Spleen (tissue), 11 donors: ENCODE measurements around the gene YTHDF1. TPM values are rescaled to one million over a fixed set of nuclear protein-coding genes. Genes with fewer than 3 reads are reported as not detected.
"Not testable (repeated sequence)": the region's sequence is repeated elsewhere in the genome, so short reads cannot be mapped to it uniquely, and the experiment has no call there.

Source experiments
- DNase-seq: peaks from one replicate; pipeline ENCODE4 v3.0.0-alpha.2; 2020
- H3K27ac ChIP-seq, 8 donors: fragments of 200-600 bp; sonication (generic) in 7 of 8; 1 replicate in 4 of 8; 2 replicates in 4 of 8; pipeline versions ENCODE4 v1.5.0 to v1.8.0; 2016 to 2021; ENCODE audit warnings: inconsistent platforms in 4 of 8, mild to moderate bottlenecking in 4 of 8, moderate library complexity in 1 of 8
- H3K27me3 ChIP-seq, 7 donors: fragments of 200-600 bp; sonication (generic) in 6 of 7; replicated peaks in 1 of 7; 1 replicate in 4 of 7; 2 replicates in 3 of 7; pipeline versions ENCODE4 v1.5.0 to v1.8.0; 2016 to 2021; ENCODE audit warnings: inconsistent platforms in 3 of 7, mild to moderate bottlenecking in 1 of 7
- H3K36me3 ChIP-seq, 6 donors: fragments of 200-600 bp; sonication (generic) in 5 of 6; 1 replicate in 4 of 6; 2 replicates in 2 of 6; pipeline versions ENCODE4 v1.5.0 to v1.8.0; 2016 to 2021; ENCODE audit warnings: inconsistent platforms in 2 of 6
- H3K4me1 ChIP-seq, 6 donors: fragments of 200-600 bp; sonication (generic) in 5 of 6; 1 replicate in 3 of 6; 2 replicates in 3 of 6; pipeline versions ENCODE4 v1.5.0 to v1.8.0; 2016 to 2021; ENCODE audit warnings: inconsistent platforms in 3 of 6
- H3K4me3 ChIP-seq, 8 donors: fragments of 200-600 bp; sonication (generic) in 7 of 8; 1 replicate in 4 of 8; 2 replicates in 4 of 8; pipeline versions ENCODE4 v1.5.0 to v1.8.0; 2016 to 2021; ENCODE audit warnings: inconsistent platforms in 4 of 8, mild to moderate bottlenecking in 4 of 8, moderate library complexity in 2 of 8
- H3K9me3 ChIP-seq, 8 donors: fragments of 200-600 bp; sonication (generic) in 7 of 8; 1 replicate in 4 of 8; 2 replicates in 4 of 8; pipeline versions ENCODE4 v1.5.0 to v1.8.0; 2016 to 2021; ENCODE audit warnings: inconsistent platforms in 4 of 8
- POLR2A ChIP-seq, 3 donors: fragments of 450-650 bp; IDR thresholded peaks; one replicate each; pipeline ENCODE4 v1.5.1; 2017; ENCODE audit warnings: antibody characterized with exemption in 3 of 3, mild to moderate bottlenecking in 1 of 3
- POLR2AphosphoS5 ChIP-seq, 3 donors: sonication (generic); formaldehyde crosslinking; IDR thresholded peaks; one replicate each; pipeline ENCODE4 v1.5.1; 2017; ENCODE audit warnings: antibody characterized with exemption in 3 of 3
- WGBS, 5 donors: extraction: QIAGEN DNeasy Blood & Tissue Kit in 3 of 5; methylation state at CpG; one replicate each; pipeline versions ENCODE4 v1.1.5 to v1.1.7; 2013 to 2018; 5-methylcytosine and 5-hydroxymethylcytosine counted together
- intact Hi-C: fragments of 100-400 bp; cut with DNase I; formaldehyde crosslinking; loops from one replicate; pipeline ENCODE4 v1.15.0; 2023; ENCODE audit warnings: low total_unique reads
- polyA plus RNA-seq, 3 donors: library from polyadenylated mRNA; stranded (reverse); fragments of 200-250 nt; gene quantifications; one replicate each; pipeline ENCODE4 v1.2.1, GENCODE V29; 2013
- total RNA-seq, 7 donors: library from RNA; depleted of rRNA in 3 of 7; stranded (reverse); fragments of >200 nt in 3 of 7; fragmentation: NEBNext Ultra II Directional in 4 of 7; extraction: Animal tissue kit (Norgen Biotek cat#: 25700) in 4 of 7; gene quantifications; one replicate each; pipeline versions ENCODE4 v1.1.0 to v1.2.1, GENCODE V29; 2016 to 2021
- TF ChIP-seq, protein P1 (sequence below), 11 experiments: fragments of 200-600 bp in 7 of 11; fragments of 450-650 bp in 4 of 11; sonication (generic) in 4 of 11; IDR thresholded peaks in 8 of 11; conservative IDR thresholded peaks in 3 of 11; 1 replicate in 7 of 11; 2 replicates in 4 of 11; pipeline versions ENCODE4 v1.4.0 to v1.8.0; 2016 to 2021; ENCODE audit warnings: antibody characterized with exemption in 11 of 11, inconsistent platforms in 4 of 11, mild to moderate bottlenecking in 1 of 11
- donor health status: healthy with polysubstance abuse.
- donor health status: DM: no; HTN: no; CAD: no; lungs with moderate emphysema.
- donor health status: DM: no; HTN: no; CAD: no.
- donor health status: Bipolar disorder and iron deficiency.
- donor health status: healthy.
- donor health status: DM: no; HTN: no; CAD: no.
- donor health status: DM: yes; HTN: yes; CAD: no.

YTHDF1 gene
- total and polyA plus RNA-seq, 10 donors = 18.8 to 41.6 (median 33.0) TPM

DNA sequence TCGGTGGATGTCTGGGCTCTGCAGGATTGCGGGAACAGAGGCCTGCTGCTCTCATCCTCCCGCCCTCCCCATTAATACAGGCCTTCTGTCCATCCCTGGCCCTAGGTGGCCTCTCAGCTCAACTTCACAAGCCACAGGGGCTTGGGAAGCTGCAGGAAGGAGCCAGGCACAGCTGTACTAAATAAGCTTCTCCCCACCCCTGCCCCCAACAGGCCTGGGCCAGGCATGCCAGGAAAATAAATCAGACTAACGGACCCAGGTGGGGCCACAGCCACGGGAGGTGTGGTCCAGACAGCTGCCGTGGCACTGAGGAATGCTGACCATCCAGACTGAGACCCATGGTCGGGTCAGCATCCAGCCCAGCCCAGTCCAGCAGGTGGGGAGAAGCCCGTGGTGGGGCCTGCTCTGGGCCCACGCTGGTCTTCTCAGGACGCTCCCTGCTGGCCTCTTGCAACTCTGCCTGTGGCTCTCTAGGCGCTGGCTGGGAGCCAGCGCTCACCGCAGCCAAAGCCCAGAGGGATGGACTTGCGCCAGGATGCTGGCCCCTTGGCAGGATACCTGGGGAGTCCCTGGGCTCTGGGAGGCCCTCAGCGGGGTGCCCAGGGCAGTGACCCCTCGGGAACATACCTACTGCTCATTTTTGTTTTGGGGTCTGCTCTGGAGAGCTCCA, 8.6 kb upstream of the YTHDF1 start:
- no peak overlapping the region for H3K27ac ChIP-seq
- H3K9me3 ChIP-seq = no peaks in the 10 kb centered on the region
- WGBS, 5 donors = 43 to 57% (median 49%) methylated on average over 7 to 16 of the region's 16 CpGs
- intact Hi-C loops = no loop called here
- H3K27me3 ChIP-seq = peaks cover 0 to 39% (median 12%) of the 10 kb centered on the region in 7 donors
- no peak for TF ChIP-seq POLR2AphosphoS5 (IDR thresholded peaks at IDR 0.05)
- no peak for TF ChIP-seq POLR2A (IDR thresholded peaks at IDR 0.05)
- TF ChIP-seq, protein P1, sequence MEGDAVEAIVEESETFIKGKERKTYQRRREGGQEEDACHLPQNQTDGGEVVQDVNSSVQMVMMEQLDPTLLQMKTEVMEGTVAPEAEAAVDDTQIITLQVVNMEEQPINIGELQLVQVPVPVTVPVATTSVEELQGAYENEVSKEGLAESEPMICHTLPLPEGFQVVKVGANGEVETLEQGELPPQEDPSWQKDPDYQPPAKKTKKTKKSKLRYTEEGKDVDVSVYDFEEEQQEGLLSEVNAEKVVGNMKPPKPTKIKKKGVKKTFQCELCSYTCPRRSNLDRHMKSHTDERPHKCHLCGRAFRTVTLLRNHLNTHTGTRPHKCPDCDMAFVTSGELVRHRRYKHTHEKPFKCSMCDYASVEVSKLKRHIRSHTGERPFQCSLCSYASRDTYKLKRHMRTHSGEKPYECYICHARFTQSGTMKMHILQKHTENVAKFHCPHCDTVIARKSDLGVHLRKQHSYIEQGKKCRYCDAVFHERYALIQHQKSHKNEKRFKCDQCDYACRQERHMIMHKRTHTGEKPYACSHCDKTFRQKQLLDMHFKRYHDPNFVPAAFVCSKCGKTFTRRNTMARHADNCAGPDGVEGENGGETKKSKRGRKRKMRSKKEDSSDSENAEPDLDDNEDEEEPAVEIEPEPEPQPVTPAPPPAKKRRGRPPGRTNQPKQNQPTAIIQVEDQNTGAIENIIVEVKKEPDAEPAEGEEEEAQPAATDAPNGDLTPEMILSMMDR (IDR thresholded peaks at IDR 0.05 in 8 of 11, conservative IDR thresholded peaks at IDR 0.05 in 3 of 11) = no peak
- no peak overlapping the region for H3K4me3 ChIP-seq
- no peak for DNase-seq
- H3K4me1 ChIP-seq = no peaks in the 10 kb centered on the region
- H3K36me3 ChIP-seq = no peaks in the 10 kb centered on the region

DNA sequence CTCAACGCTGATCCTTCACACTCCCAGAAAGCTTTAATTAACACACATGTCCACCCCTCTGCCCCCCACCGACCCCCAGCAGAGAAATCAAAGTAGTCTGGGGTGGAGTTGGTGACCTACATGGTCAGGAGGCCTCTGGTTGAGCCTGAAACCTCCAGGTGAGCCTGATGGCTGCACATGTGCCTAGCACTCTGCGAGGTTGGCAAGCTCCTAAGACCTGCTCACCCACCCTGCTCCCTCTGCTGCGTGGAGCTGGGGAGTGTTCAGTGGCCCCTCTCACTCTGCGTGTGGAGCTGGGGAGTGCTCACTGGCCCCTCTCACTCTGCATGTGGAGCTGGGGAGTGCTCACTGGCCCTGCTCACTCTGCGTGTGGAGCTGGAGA, 7.9 kb upstream of the YTHDF1 start:
- no peaks in the 10 kb centered on the region for H3K9me3 ChIP-seq

DNA sequence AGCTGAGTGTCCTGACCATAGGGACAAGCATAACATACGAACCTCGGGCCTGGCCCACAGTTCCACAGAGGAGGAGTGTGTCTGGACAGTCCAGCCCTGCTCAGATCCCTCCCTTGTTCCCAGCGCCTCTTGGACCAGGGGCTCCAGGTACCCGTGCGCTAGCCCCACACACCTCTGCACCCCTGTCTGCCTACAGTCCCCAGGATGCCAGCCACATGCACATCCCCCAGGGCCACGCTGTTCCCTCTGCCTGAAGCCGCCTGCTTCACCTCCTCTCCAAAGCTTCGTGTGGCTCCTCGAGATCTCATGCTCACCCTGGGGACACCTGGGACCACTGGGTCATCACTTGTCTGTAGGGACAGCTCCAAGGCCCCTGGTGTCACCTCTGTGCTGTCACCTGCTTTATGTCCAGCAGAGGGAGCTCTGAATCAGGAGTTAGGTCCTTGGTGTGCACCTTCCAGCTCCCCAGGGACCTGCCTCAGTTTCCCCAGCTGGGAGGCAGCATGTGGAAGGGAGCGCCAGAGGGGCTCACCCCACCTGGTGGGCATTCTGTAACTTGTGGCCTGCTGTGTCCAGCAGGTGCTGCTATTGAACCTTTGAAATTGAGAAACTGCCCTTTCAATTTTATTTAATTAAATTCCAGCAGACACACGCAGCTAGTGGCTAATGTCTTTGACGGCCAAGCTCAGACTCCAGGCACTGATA, 7.3 kb upstream of the YTHDF1 start:
- peaks cover 0 to 26% (median 0%) of the 10 kb centered on the region in 7 donors for H3K27me3 ChIP-seq
- intact Hi-C loops = no loop called here
- H3K4me3 ChIP-seq = no peak overlapping the region
- H3K9me3 ChIP-seq = no peaks in the 10 kb centered on the region
- no peaks in the 10 kb centered on the region for H3K36me3 ChIP-seq
- TF ChIP-seq, protein P1 (IDR thresholded peaks at IDR 0.05 in 8 of 11, conservative IDR thresholded peaks at IDR 0.05 in 3 of 11) = peak; percentile 29 to 85 (median 73)
- no peak for TF ChIP-seq POLR2A (IDR thresholded peaks at IDR 0.05)
- 44 to 55% (median 50%) methylated on average over 12 of the region's 12 CpGs for WGBS, 5 donors
- no peak for DNase-seq
- no peaks in the 10 kb centered on the region for H3K4me1 ChIP-seq
- no peak overlapping the region for H3K27ac ChIP-seq

More for the DNA sequence above, 7.9 kb upstream of the YTHDF1 start:
- intact Hi-C loops = no loop called here
- H3K36me3 ChIP-seq = no peaks in the 10 kb centered on the region
- H3K4me1 ChIP-seq = no peaks in the 10 kb centered on the region
- no peak overlapping the region for H3K4me3 ChIP-seq
- TF ChIP-seq, protein P1 (IDR thresholded peaks at IDR 0.05 in 8 of 11, conservative IDR thresholded peaks at IDR 0.05 in 3 of 11) = no peak
- TF ChIP-seq POLR2A (IDR thresholded peaks at IDR 0.05) (no peak), POLR2AphosphoS5 (IDR thresholded peaks at IDR 0.05) (no peak)
- H3K27me3 ChIP-seq = peaks cover 0 to 32% (median 5%) of the 10 kb centered on the region in 7 donors
- H3K27ac ChIP-seq = no peak overlapping the region
- WGBS, 5 donors = 75 to 80% (median 78%) methylated on average over 5 to 6 of the region's 6 CpGs
- no peak for DNase-seq

DNA sequence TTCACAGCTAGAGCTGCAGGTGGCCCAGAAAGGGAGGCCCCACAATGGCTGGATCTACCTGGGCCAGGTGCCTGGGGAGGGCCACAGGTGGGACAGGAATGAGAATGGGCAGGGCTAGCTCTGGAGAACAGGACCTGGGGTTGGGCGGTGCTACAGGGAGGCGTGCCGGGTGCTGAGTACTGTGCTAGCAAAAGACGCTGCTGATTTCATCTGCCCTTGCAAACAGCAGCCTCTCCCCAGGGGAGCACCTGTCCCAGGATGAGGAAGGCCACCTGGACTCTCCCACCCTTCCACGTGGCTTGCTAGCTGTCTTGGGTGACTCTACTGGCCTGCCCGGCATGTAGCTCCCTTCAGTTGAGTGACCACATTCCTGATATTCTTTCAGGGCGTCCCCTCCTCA, 6.6 kb upstream of the YTHDF1 start:
- no peak for DNase-seq
- intact Hi-C loops = no loop called here
- WGBS, 5 donors = 66 to 80% (median 73%) methylated on average over 5 to 7 of the region's 7 CpGs
- no peak overlapping the region for H3K27ac ChIP-seq
- no peaks in the 10 kb centered on the region for H3K4me1 ChIP-seq
- H3K4me3 ChIP-seq = no peak overlapping the region
- H3K27me3 ChIP-seq = peaks cover 0 to 23% (median 0%) of the 10 kb centered on the region in 7 donors
- no peaks in the 10 kb centered on the region for H3K36me3 ChIP-seq
- H3K9me3 ChIP-seq = no peaks in the 10 kb centered on the region
- TF ChIP-seq POLR2AphosphoS5 (IDR thresholded peaks at IDR 0.05) (no peak), POLR2A (IDR thresholded peaks at IDR 0.05) (no peak)
- TF ChIP-seq, protein P1 (IDR thresholded peaks at IDR 0.05 in 8 of 11, conservative IDR thresholded peaks at IDR 0.05 in 3 of 11) = no peak

DNA sequence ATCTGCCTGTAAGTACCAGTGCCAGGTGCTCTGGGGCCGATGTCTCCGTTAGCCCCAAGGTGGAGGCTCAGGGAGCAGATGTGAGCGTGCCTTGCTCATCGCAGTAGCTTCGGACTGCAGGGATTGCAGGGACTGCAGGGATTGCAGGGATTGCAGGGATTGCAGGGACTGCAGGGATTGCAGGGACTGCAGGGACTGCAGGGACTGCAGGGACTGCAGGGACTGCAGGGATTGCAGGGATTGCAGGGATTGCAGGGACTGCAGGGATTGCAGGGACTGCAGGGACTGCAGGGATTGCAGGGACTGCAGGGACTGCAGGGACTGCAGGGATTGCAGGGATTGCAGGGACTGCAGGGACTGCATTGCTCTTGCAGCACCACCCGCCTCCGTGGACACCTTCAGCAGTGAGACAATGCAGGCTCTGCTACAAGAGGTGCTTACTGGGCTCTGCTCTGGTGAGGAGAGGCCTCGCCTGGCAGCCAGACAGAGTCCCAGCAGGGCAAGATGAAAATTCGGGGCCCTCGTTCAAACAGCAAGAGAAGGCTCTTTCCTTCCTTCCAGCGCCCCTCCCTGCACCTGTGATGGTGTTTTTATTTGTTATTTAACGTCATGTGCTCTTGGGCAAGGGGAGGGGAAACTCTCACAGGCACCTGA, 5.6 kb upstream of the YTHDF1 start:
- H3K4me3 ChIP-seq, DNase-seq, H3K9me3 ChIP-seq, H3K27ac ChIP-seq, H3K36me3 ChIP-seq, H3K4me1 ChIP-seq, intact Hi-C loops: not testable (repeated sequence)
- H3K27me3 ChIP-seq = peaks cover 0 to 23% (median 0%) of the 10 kb centered on the region in 7 donors
- 57 to 80% (median 72%) methylated on average over 10 to 12 of the region's 12 CpGs for WGBS, 5 donors
